Neural cell (in vitro differentiated cells): ENCODE data around the gene SMPX. TPM values are rescaled to one million over a fixed set of nuclear protein-coding genes. Genes with fewer than 3 reads are reported as not detected.

ENCODE experiments used
- H2AFZ ChIP-seq: fragments of 200-600, 300-800 bp; sonication (generic), shearing (Covaris generic); 2 replicates; pipeline ENCODE4 v1.6.0; 2014; ENCODE audit warnings: low read depth, mild to moderate bottlenecking, antibody characterized with exemption, low read length, moderate library complexity
- H3F3A ChIP-seq: fragments of 200-600 bp; shearing (Covaris generic); 2 replicates; pipeline ENCODE4 v1.6.1; 2016; ENCODE audit warnings: mild to moderate bottlenecking, moderate library complexity, mixed read lengths, antibody characterized with exemption, low read length; ENCODE audit not compliant: insufficient read depth, poor library complexity, severe bottlenecking
- H3K27ac ChIP-seq: fragments of 200-600, 300-800 bp; sonication (generic), shearing (Covaris generic); 2 replicates; pipeline ENCODE4 v1.5.1; 2014; ENCODE audit warnings: mild to moderate bottlenecking, low read length, moderate library complexity
- H3K27me3 ChIP-seq: fragments of 300-800, 200-600 bp; sonication (generic), shearing (Covaris generic); 2 replicates; pipeline ENCODE4 v1.6.0; 2014; ENCODE audit warnings: mild to moderate bottlenecking, low read depth, low read length, moderate library complexity; ENCODE audit not compliant: insufficient read depth
- H3K36me3 ChIP-seq: fragments of 300-800, 200-600 bp; sonication (generic), shearing (Covaris generic); 2 replicates; pipeline ENCODE4 v1.5.1; 2014; ENCODE audit warnings: mild to moderate bottlenecking, antibody characterized with exemption, low read length, moderate library complexity; ENCODE audit not compliant: insufficient read depth
- H3K4me2 ChIP-seq: fragments of 300-800, 200-600 bp; sonication (generic), shearing (Covaris generic); 2 replicates; pipeline ENCODE4 v1.6.0; 2014; ENCODE audit warnings: mild to moderate bottlenecking, low read length
- H3K4me3 ChIP-seq: fragments of 300-800, 200-600 bp; sonication (generic), shearing (Covaris generic); 2 replicates; pipeline ENCODE4 v1.5.1; 2014; ENCODE audit warnings: mild to moderate bottlenecking, low read length, moderate library complexity
- H3K79me2 ChIP-seq: fragments of 200-600 bp; shearing (Covaris generic); replicated peaks from 2 replicates; pipeline ENCODE4 v1.6.0; 2014; ENCODE audit warnings: mild to moderate bottlenecking, low read length, moderate library complexity; ENCODE audit not compliant: insufficient read depth
- H3K9ac ChIP-seq: fragments of 300-800, 200-600 bp; sonication (generic), shearing (Covaris generic); 2 replicates; pipeline ENCODE4 v1.6.1; 2016; ENCODE audit warnings: mild to moderate bottlenecking, low read length, mixed read lengths
- H3K9me2 ChIP-seq: fragments of 200-600 bp; shearing (Covaris generic); 2 replicates; pipeline ENCODE4 v1.6.1; 2016; ENCODE audit warnings: mild to moderate bottlenecking, low read length, mixed read lengths; ENCODE audit not compliant: insufficient read depth
- H3K9me3 ChIP-seq: fragments of 200-600, 300-800 bp; sonication (generic), shearing (Covaris generic); 2 replicates; pipeline ENCODE4 v1.6.1; 2016; ENCODE audit warnings: mild to moderate bottlenecking, mixed run types, low read length, moderate library complexity, mixed read lengths
- H4K20me1 ChIP-seq: fragments of 200-600 bp; shearing (Covaris generic); 2 replicates; pipeline ENCODE4 v1.6.1; 2016; ENCODE audit warnings: mild to moderate bottlenecking, mixed run types; ENCODE audit not compliant: insufficient read depth
- EP300 ChIP-seq: fragments of 450-650 bp; conservative IDR thresholded peaks from 2 replicates; pipeline ENCODE4 v1.6.1; 2014; ENCODE audit warnings: antibody characterized with exemption, mild to moderate bottlenecking, moderate library complexity; ENCODE audit not compliant: poor library complexity, severe bottlenecking
- EZH2 ChIP-seq: fragments of 200-600, 300-800 bp; shearing (Covaris generic), sonication (generic); IDR thresholded peaks from 2 replicates; pipeline ENCODE4 v1.6.1; 2014; ENCODE audit warnings: antibody characterized with exemption, low read length, borderline replicate concordance, mild to moderate bottlenecking; ENCODE audit not compliant: insufficient read depth, poor library complexity, severe bottlenecking
- MXI1 ChIP-seq: fragments of 450-650 bp; conservative IDR thresholded peaks from 2 replicates; pipeline ENCODE4 v1.6.1; 2014; ENCODE audit warnings: antibody characterized with exemption, mild to moderate bottlenecking; ENCODE audit not compliant: poor library complexity, severe bottlenecking
- POLR2AphosphoS5 ChIP-seq: IDR thresholded peaks from 2 replicates; pipeline ENCODE4 v1.6.1; 2012
- RAD21 ChIP-seq: fragments of 450-650 bp; conservative IDR thresholded peaks from 2 replicates; pipeline ENCODE4 v1.6.1; 2014; ENCODE audit warnings: antibody characterized with exemption, mild to moderate bottlenecking, moderate library complexity
- SMC3 ChIP-seq: fragments of 450-650 bp; conservative IDR thresholded peaks from 2 replicates; pipeline ENCODE4 v1.6.1; 2014; ENCODE audit warnings: antibody characterized with exemption, mild to moderate bottlenecking, moderate library complexity; ENCODE audit not compliant: poor library complexity
- TAF1 ChIP-seq: IDR thresholded peaks from 2 replicates; pipeline ENCODE4 v1.6.1; 2012; ENCODE audit warnings: low read depth
- polyA plus RNA-seq: library from polyadenylated mRNA; depleted of rRNA; stranded (reverse); fragments of >200 nt; gene quantifications from 2 replicates; pipeline ENCODE4 v1.2.3, GENCODE V29; 2014
- TF ChIP-seq, protein P1 (sequence below): fragments of 450-650 bp; IDR thresholded peaks from 2 replicates; pipeline ENCODE4 v1.5.1; 2014; ENCODE audit warnings: antibody characterized with exemption, mild to moderate bottlenecking, moderate library complexity; ENCODE audit not compliant: poor library complexity, severe bottlenecking
- TF ChIP-seq, protein P2 (sequence below): IDR thresholded peaks from 2 replicates; pipeline ENCODE4 v1.6.1; 2012; ENCODE audit warnings: borderline replicate concordance

SMPX gene
- polyA plus RNA-seq, 1 donor from 2014 or later = 0.53 TPM

- H3K9me2 ChIP-seq = no peaks in the 10 kb centered on the region
- H3K36me3 ChIP-seq = no peaks in the 10 kb centered on the region
- H2AFZ ChIP-seq = no peak overlapping the region
- no peaks in the 10 kb centered on the region for H3K27me3 ChIP-seq
- no peak overlapping the region for H3K27ac ChIP-seq
- TF ChIP-seq SMC3 (no peak), POLR2AphosphoS5 (no peak), RAD21 (no peak), EZH2 (no peak)
- TF ChIP-seq, protein P1, sequence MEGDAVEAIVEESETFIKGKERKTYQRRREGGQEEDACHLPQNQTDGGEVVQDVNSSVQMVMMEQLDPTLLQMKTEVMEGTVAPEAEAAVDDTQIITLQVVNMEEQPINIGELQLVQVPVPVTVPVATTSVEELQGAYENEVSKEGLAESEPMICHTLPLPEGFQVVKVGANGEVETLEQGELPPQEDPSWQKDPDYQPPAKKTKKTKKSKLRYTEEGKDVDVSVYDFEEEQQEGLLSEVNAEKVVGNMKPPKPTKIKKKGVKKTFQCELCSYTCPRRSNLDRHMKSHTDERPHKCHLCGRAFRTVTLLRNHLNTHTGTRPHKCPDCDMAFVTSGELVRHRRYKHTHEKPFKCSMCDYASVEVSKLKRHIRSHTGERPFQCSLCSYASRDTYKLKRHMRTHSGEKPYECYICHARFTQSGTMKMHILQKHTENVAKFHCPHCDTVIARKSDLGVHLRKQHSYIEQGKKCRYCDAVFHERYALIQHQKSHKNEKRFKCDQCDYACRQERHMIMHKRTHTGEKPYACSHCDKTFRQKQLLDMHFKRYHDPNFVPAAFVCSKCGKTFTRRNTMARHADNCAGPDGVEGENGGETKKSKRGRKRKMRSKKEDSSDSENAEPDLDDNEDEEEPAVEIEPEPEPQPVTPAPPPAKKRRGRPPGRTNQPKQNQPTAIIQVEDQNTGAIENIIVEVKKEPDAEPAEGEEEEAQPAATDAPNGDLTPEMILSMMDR = no peak
- no peak overlapping the region for H3K4me3 ChIP-seq
- no peaks in the 10 kb centered on the region for H3K79me2 ChIP-seq
- H4K20me1 ChIP-seq = no peaks in the 10 kb centered on the region
- no peak overlapping the region for H3K4me2 ChIP-seq
- no peak overlapping the region for H3K9ac ChIP-seq
- no peaks in the 10 kb centered on the region for H3K9me3 ChIP-seq
- H3F3A ChIP-seq = no peaks in the 10 kb centered on the region
These were observed 40.1 kb downstream of the SMPX start for GRCh38 chrX:21717802-21718201.

GRCh38 chrX:21715825-21716224, 42.1 kb downstream of the SMPX start:
- Histone ChIP-seq H4K20me1 (no peaks in the 10 kb centered on the region), H3K9me2 (no peaks in the 10 kb centered on the region), H3K27me3 (no peaks in the 10 kb centered on the region), H3K9me3 (no peaks in the 10 kb centered on the region), H3K4me2 (no peak overlapping the region), H2AFZ (no peak overlapping the region), H3K36me3 (no peaks in the 10 kb centered on the region), H3K9ac (no peak overlapping the region), H3K79me2 (no peaks in the 10 kb centered on the region), H3F3A (no peaks in the 10 kb centered on the region), H3K27ac (no peak overlapping the region), H3K4me3 (no peak overlapping the region)
- TF ChIP-seq TAF1 (no peak), EP300 (no peak), RAD21 (no peak), EZH2 (no peak), SMC3 (no peak)
- TF ChIP-seq, protein P2, sequence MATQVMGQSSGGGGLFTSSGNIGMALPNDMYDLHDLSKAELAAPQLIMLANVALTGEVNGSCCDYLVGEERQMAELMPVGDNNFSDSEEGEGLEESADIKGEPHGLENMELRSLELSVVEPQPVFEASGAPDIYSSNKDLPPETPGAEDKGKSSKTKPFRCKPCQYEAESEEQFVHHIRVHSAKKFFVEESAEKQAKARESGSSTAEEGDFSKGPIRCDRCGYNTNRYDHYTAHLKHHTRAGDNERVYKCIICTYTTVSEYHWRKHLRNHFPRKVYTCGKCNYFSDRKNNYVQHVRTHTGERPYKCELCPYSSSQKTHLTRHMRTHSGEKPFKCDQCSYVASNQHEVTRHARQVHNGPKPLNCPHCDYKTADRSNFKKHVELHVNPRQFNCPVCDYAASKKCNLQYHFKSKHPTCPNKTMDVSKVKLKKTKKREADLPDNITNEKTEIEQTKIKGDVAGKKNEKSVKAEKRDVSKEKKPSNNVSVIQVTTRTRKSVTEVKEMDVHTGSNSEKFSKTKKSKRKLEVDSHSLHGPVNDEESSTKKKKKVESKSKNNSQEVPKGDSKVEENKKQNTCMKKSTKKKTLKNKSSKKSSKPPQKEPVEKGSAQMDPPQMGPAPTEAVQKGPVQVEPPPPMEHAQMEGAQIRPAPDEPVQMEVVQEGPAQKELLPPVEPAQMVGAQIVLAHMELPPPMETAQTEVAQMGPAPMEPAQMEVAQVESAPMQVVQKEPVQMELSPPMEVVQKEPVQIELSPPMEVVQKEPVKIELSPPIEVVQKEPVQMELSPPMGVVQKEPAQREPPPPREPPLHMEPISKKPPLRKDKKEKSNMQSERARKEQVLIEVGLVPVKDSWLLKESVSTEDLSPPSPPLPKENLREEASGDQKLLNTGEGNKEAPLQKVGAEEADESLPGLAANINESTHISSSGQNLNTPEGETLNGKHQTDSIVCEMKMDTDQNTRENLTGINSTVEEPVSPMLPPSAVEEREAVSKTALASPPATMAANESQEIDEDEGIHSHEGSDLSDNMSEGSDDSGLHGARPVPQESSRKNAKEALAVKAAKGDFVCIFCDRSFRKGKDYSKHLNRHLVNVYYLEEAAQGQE = no peak

GRCh38 chrX:21715337-21715736, 42.6 kb downstream of the SMPX start:
- Histone ChIP-seq H3K4me2 (no peak overlapping the region), H3K27me3 (no peaks in the 10 kb centered on the region), H3K9me3 (no peaks in the 10 kb centered on the region), H2AFZ (no peak overlapping the region), H3F3A (no peaks in the 10 kb centered on the region), H3K4me3 (no peak overlapping the region), H4K20me1 (no peaks in the 10 kb centered on the region), H3K36me3 (no peaks in the 10 kb centered on the region), H3K79me2 (no peaks in the 10 kb centered on the region), H3K9me2 (no peaks in the 10 kb centered on the region), H3K27ac (no peak overlapping the region), H3K9ac (no peak overlapping the region)
- TF ChIP-seq RAD21 = no peak
- TF ChIP-seq EP300 = no peak
- TF ChIP-seq TAF1 = no peak
- no peak for TF ChIP-seq SMC3
- no peak for TF ChIP-seq MXI1
